Thyroid gland (tissue), 4 donors: Measurements from ENCODE around the gene NUP62.

ENCODE experiments used
- CTCF ChIP-seq, 6 experiments: fragments of 200-600 bp in 3 of 6; fragments of 450-650 bp in 3 of 6; sonication (generic) in 3 of 6; IDR thresholded peaks; one replicate each; pipeline ENCODE4 v1.5.1; 2016 to 2019; ENCODE audit warnings: antibody characterized with exemption in 6 of 6, mild to moderate bottlenecking in 2 of 6, inconsistent platforms in 1 of 6, moderate library complexity in 1 of 6
- POLR2A ChIP-seq, 2 donors: fragments of 450-650 bp; IDR thresholded peaks; one replicate each; pipeline ENCODE4 v1.6.1; 2017; ENCODE audit warnings: antibody characterized with exemption in 2 of 2, mild to moderate bottlenecking in 2 of 2, moderate library complexity in 1 of 2

- TF ChIP-seq CTCF (IDR thresholded peaks at IDR 0.05) = no peak
- TF ChIP-seq POLR2A (IDR thresholded peaks at IDR 0.05) = no peak
These were observed 48.6 kb upstream of the NUP62 start for GRCh38 chr19:49977881-49978280.
